CD4-positive, alpha-beta T cell (primary cell): ENCODE data around the gene ALPK3. TPM values are rescaled to one million over a fixed set of nuclear protein-coding genes. Genes with fewer than 3 reads are reported as not detected.

Experiments
- ATAC-seq: fragments of 200-7000 bp; cut with Tn5 transposase; one replicate; pipeline ENCODE4 v1.10.0; 2022; ENCODE audit warnings: mild to moderate bottlenecking; ENCODE audit not compliant: poor library complexity
- CTCF ChIA-PET: fragments of 350-600 bp; sonication (Branson Sonifier 250); formaldehyde crosslinking; loops from one replicate; lab custom pipeline; 2021; ENCODE audit warnings: antibody characterized with exemption, inconsistent platforms; lab: Charles Lee
- POLR2A ChIA-PET: fragments of 350-600 bp; sonication (Branson Sonifier 250); formaldehyde crosslinking; loops from one replicate; lab custom pipeline; 2021; ENCODE audit warnings: antibody characterized with exemption, inconsistent platforms; lab: Charles Lee
- DNase-seq, 14 experiments: peaks; one replicate each; pipeline ENCODE4 v3.0.0-alpha.2; 2013 to 2020; ENCODE audit warnings: mixed read lengths in 2 of 14
- H3K27ac ChIP-seq, 2 donors: one replicate each; pipeline versions ENCODE4 v1.5.1 to v1.7.0; 2013; ENCODE audit warnings: low read length in 2 of 2, low read depth in 1 of 2, mild to moderate bottlenecking in 1 of 2
- H3K27me3 ChIP-seq, 2 experiments: 1 replicate in 1 of 2; 2 replicates in 1 of 2; pipeline versions ENCODE4 v1.6.1 to v1.7.0; 2013; ENCODE audit warnings: low read length in 2 of 2, control low read depth in 1 of 2, mild to moderate bottlenecking in 1 of 2, moderate library complexity in 1 of 2; ENCODE audit not compliant: insufficient read depth in 2 of 2, control insufficient read depth in 1 of 2
- H3K36me3 ChIP-seq: one replicate; pipeline ENCODE4 v1.6.1; 2013; ENCODE audit warnings: low read length, control low read depth; ENCODE audit not compliant: insufficient read depth
- H3K4me1 ChIP-seq: one replicate; pipeline ENCODE4 v1.6.1; 2013; ENCODE audit warnings: low read length, control low read depth; ENCODE audit not compliant: insufficient read depth
- H3K4me3 ChIP-seq: one replicate; pipeline ENCODE4 v1.5.1; 2013; ENCODE audit warnings: mild to moderate bottlenecking, low read length, moderate library complexity
- H3K9me3 ChIP-seq, 2 experiments: 1 replicate in 1 of 2; 2 replicates in 1 of 2; pipeline versions ENCODE4 v1.6.1 to v1.7.0; 2013; ENCODE audit warnings: low read length in 2 of 2, mild to moderate bottlenecking in 2 of 2, control low read depth in 1 of 2, moderate library complexity in 1 of 2; ENCODE audit not compliant: control insufficient read depth in 1 of 2, insufficient read depth in 1 of 2
- H3K27ac Mint-ChIP-seq: one replicate; pipeline ENCODE4 v1.8.0; 2020; ENCODE audit warnings: mixed read lengths
- H3K27me3 Mint-ChIP-seq: one replicate; pipeline ENCODE4 v1.8.0; 2021; ENCODE audit warnings: mixed read lengths
- H3K36me3 Mint-ChIP-seq: one replicate; pipeline ENCODE4 v1.8.0; 2021; ENCODE audit warnings: low read depth, mixed read lengths
- H3K4me1 Mint-ChIP-seq: one replicate; pipeline ENCODE4 v1.8.0; 2021; ENCODE audit warnings: low read depth, mixed read lengths
- H3K4me3 Mint-ChIP-seq: one replicate; pipeline ENCODE4 v1.8.0; 2020; ENCODE audit warnings: mild to moderate bottlenecking, mixed read lengths
- H3K9me3 Mint-ChIP-seq: one replicate; pipeline ENCODE4 v1.8.0; 2020; ENCODE audit warnings: mixed read lengths
- intact Hi-C, 2 experiments: fragments of 100-400 bp; cut with DNase I in 1 of 2; cut with micrococcal nuclease in 1 of 2; formaldehyde crosslinking; loops; one replicate each; pipeline versions ENCODE4 v1.15.1 to v1.9.0; 2023 to 2025; cut with DNase I, micrococcal nuclease
- total RNA-seq, 174 experiments: library from RNA in 2 of 174; stranded (reverse) in 2 of 174; gene quantifications; one replicate each; pipeline ENCODE4 v1.2.3 and lab custom pipeline; 2021 to 2026
- TF ChIP-seq, protein P1 (sequence below): fragments of 200-600 bp; IDR thresholded peaks from one replicate; pipeline ENCODE4 v1.8.0; 2022; ENCODE audit warnings: antibody characterized with exemption, mild to moderate bottlenecking

Gene ALPK3
- total RNA-seq, 2 experiments from 2014 or later = 0.14 TPM

DNA sequence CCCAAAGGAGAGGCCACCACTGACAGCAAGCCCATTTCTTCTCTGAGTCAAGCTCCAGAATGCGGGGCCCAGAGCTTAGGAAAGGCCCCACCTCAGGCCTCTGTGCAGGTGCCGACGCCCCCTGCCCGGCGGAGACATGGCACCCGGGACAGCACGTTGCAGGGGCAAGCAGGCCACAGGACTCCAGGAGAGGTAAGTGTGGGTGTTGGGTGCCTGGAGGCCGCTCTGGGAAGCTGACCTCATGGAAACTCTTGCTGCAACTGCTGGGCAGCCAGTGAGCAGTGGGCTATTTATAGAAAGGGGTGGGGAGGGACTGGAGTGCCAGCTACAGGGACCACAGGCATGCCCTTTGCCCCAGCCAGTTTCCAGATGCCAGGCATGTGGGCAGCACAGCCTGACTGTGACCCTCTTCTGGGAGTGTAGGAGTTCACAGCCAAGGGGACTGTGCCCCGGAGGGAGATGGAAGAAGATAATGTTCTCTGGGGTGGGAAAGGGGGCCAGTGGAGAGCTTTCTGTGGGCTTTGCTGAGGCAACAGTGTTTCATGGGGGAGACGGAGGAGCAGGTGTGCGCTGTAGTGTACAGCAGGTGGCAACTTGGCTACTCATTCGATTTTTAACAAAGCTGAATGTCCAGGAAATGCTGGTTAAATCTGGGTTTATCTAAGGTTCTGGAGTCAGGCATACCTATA, 23.7 kb downstream of the ALPK3 start:
- H3K27ac Mint-ChIP-seq = no peak overlapping the region
- H3K27me3 ChIP-seq = no peaks in the 10 kb centered on the region
- H3K9me3 ChIP-seq = peaks cover 0 to 4% of the 10 kb centered on the region in 2 experiments
- no peaks in the 10 kb centered on the region for H3K36me3 ChIP-seq
- no peaks in the 10 kb centered on the region for H3K36me3 Mint-ChIP-seq
- H3K27ac ChIP-seq = no peak overlapping the region
- intact Hi-C loops = no loop called here
- ChIA-PET CTCF (no interaction called here), POLR2A (no interaction called here)
- no peak for DNase-seq
- no peaks in the 10 kb centered on the region for H3K9me3 Mint-ChIP-seq
- TF ChIP-seq, protein P1, sequence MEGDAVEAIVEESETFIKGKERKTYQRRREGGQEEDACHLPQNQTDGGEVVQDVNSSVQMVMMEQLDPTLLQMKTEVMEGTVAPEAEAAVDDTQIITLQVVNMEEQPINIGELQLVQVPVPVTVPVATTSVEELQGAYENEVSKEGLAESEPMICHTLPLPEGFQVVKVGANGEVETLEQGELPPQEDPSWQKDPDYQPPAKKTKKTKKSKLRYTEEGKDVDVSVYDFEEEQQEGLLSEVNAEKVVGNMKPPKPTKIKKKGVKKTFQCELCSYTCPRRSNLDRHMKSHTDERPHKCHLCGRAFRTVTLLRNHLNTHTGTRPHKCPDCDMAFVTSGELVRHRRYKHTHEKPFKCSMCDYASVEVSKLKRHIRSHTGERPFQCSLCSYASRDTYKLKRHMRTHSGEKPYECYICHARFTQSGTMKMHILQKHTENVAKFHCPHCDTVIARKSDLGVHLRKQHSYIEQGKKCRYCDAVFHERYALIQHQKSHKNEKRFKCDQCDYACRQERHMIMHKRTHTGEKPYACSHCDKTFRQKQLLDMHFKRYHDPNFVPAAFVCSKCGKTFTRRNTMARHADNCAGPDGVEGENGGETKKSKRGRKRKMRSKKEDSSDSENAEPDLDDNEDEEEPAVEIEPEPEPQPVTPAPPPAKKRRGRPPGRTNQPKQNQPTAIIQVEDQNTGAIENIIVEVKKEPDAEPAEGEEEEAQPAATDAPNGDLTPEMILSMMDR = no peak
- no peaks in the 10 kb centered on the region for H3K4me1 ChIP-seq
- peaks cover 6% of the 10 kb centered on the region for H3K27me3 Mint-ChIP-seq
- no peak overlapping the region for H3K4me3 ChIP-seq
- ATAC-seq = no peak
- no peaks in the 10 kb centered on the region for H3K4me1 Mint-ChIP-seq
- no peak overlapping the region for H3K4me3 Mint-ChIP-seq

DNA sequence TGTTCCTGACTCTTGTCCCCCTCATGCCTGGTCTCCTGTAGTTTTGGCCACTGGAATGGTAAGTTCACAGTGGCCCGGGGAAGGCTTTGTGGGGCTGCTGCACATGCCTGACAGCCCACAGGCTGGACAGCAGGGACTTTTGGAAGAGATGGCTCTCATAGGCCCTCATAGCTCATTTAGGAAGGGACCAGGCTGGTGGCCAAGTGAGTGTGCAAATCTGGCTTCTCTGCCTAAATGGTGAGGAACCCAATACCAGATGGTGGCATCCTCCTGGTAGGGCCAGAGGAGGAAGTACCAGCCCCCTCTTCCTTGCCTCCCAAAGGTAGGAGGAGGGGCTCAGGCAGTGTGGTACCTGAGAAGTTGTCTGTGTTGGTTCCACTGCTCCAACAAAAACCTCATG, 25.6 kb downstream of the ALPK3 start:
- Histone ChIP-seq H3K9me3 (peaks cover 10 to 15% of the 10 kb centered on the region in 2 experiments), H3K4me3 (no peak overlapping the region), H3K27ac (no peak overlapping the region), H3K27me3 (no peaks in the 10 kb centered on the region), H3K4me1 (no peaks in the 10 kb centered on the region), H3K36me3 (no peaks in the 10 kb centered on the region)
- POLR2A ChIA-PET = no interaction called here
- peaks cover 4% of the 10 kb centered on the region for H3K36me3 Mint-ChIP-seq
- intact Hi-C loops = no loop called here
- CTCF ChIA-PET = no interaction called here
- no peaks in the 10 kb centered on the region for H3K4me1 Mint-ChIP-seq
- DNase-seq (no peak), ATAC-seq (no peak)
- TF ChIP-seq, protein P1 = no peak
- H3K4me3 Mint-ChIP-seq = no peak overlapping the region
- peaks cover 4% of the 10 kb centered on the region for H3K9me3 Mint-ChIP-seq
- no peak overlapping the region for H3K27ac Mint-ChIP-seq
- peaks cover 6% of the 10 kb centered on the region for H3K27me3 Mint-ChIP-seq

DNA sequence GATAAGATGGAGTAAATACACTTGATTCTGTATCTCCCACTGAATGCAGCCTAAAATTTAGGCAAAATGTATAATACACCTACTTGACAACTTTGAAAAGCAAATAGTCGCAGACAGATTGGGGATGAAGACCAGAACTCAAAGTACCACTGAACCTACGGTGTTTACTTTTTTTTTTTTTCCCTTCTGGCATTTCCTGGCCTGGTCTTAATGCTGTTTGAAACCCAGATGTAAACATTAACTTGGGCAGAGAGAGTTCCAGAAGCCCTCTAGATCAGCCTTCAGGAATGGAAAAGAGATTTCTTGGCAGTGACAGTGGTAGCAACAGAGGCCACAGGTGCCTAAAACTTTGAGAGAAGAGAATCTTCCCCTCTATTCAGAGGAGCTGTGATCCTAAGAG, 27.8 kb downstream of the ALPK3 start:
- no peak overlapping the region for H3K27ac ChIP-seq
- CTCF ChIA-PET = interaction anchor here (1.2 kb wide), 1 partner anchor 165 kb away, joined by 3 read pairs; no protein-coding TSS in a partner anchor
- no peak overlapping the region for H3K4me3 ChIP-seq
- no peaks in the 10 kb centered on the region for H3K36me3 ChIP-seq
- peaks cover 10 to 16% of the 10 kb centered on the region in 2 experiments for H3K9me3 ChIP-seq
- Mint-ChIP-seq H3K4me1 (no peaks in the 10 kb centered on the region), H3K27ac (no peak overlapping the region), H3K27me3 (peaks cover 6% of the 10 kb centered on the region), H3K36me3 (peaks cover 4% of the 10 kb centered on the region), H3K9me3 (peaks cover 7% of the 10 kb centered on the region), H3K4me3 (no peak overlapping the region)
- no peaks in the 10 kb centered on the region for H3K27me3 ChIP-seq
- intact Hi-C loops = no loop called here
- POLR2A ChIA-PET = no interaction called here
- H3K4me1 ChIP-seq = no peaks in the 10 kb centered on the region
- TF ChIP-seq, protein P1 = no peak
- no peak for DNase-seq
- no peak for ATAC-seq
